Osteoblast (primary cell): ENCODE data around the gene IRF6. TPM values are rescaled to one million over a fixed set of nuclear protein-coding genes. Genes with fewer than 3 reads are reported as not detected.

Experiments
- DNase-seq: peaks from one replicate; pipeline ENCODE4 v3.0.0; 2011; ENCODE audit warnings: low spot score, mixed read lengths; ENCODE audit not compliant: insufficient read length; ENCODE audit errors: missing footprints
- H2AFZ ChIP-seq: 2 replicates; pipeline ENCODE4 v1.6.0; 2011; ENCODE audit warnings: mild to moderate bottlenecking, low read length
- H3K27ac ChIP-seq: 2 replicates; pipeline ENCODE4 v1.5.1; 2011; ENCODE audit warnings: mild to moderate bottlenecking, low read depth, low read length, moderate library complexity
- H3K27me3 ChIP-seq: 2 replicates; pipeline ENCODE4 v1.6.0; 2012; ENCODE audit warnings: mild to moderate bottlenecking, control low read depth, inconsistent platforms, low read length, moderate library complexity; ENCODE audit not compliant: insufficient read depth
- H3K36me3 ChIP-seq: 2 replicates; pipeline ENCODE4 v1.5.1; 2011; ENCODE audit warnings: mild to moderate bottlenecking, low read length, control low read depth, moderate library complexity; ENCODE audit not compliant: insufficient read depth
- H3K4me1 ChIP-seq: 2 replicates; pipeline ENCODE4 v1.5.1; 2011; ENCODE audit warnings: mild to moderate bottlenecking, low read length, control low read depth, moderate library complexity; ENCODE audit not compliant: insufficient read depth
- H3K4me2 ChIP-seq: 2 replicates; pipeline ENCODE4 v1.6.0; 2011; ENCODE audit warnings: mild to moderate bottlenecking, low read length; ENCODE audit not compliant: insufficient read depth
- H3K4me3 ChIP-seq: fragments of 200-600 bp; sonication (generic); 3 replicates; pipeline ENCODE4 v1.5.1; 2012; ENCODE audit warnings: mild to moderate bottlenecking, low read length, inconsistent platforms; ENCODE audit not compliant: insufficient read depth
- H3K79me2 ChIP-seq: 2 replicates; pipeline ENCODE4 v1.6.0; 2012; ENCODE audit warnings: mild to moderate bottlenecking, low read length, control low read depth, inconsistent platforms; ENCODE audit not compliant: insufficient read depth
- H3K9me3 ChIP-seq: 2 replicates; pipeline ENCODE4 v1.5.1; 2011; ENCODE audit warnings: low read depth, low read length, control low read depth
- H4K20me1 ChIP-seq: 2 replicates; pipeline ENCODE4 v1.6.0; 2012; ENCODE audit warnings: mild to moderate bottlenecking, low read length, control low read depth; ENCODE audit not compliant: insufficient read depth
- total RNA-seq: library from RNA; depleted of rRNA; stranded (reverse); fragments of >200 nt; gene quantifications from 2 replicates; pipeline ENCODE4 v1.2.3, GENCODE V29; 2012
- TF ChIP-seq, protein P1 (sequence below): IDR thresholded peaks from 2 replicates; pipeline ENCODE4 v1.5.1; 2011; ENCODE audit warnings: mild to moderate bottlenecking, low read depth, low read length, moderate library complexity; ENCODE audit errors: extremely low read depth

Gene IRF6
- total RNA-seq, 1 donor: 0.72 TPM

DNA sequence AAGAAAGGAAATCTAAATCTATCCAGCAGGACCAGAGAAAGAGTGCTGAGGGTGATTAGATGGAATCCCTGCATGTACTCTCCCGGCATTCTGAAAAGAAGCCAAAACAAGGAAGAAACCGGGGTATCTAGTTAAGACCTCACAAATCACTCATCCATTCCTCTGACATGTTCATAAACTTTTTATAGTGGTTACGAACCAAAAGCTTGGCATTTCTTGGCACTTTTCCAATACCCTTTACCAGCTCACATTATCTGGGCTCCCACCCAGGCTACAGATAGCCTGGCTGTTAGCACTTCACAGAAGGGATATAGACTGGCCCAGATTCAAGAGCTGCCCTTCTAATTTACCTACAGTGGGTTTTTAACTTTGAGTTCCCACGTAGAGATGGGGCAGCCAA lies 19.8 kb downstream of the IRF6 start:
- no peak for DNase-seq
- Histone ChIP-seq H3K79me2 (peaks cover 14% of the 10 kb centered on the region), H3K36me3 (no peaks in the 10 kb centered on the region), H2AFZ (no peak overlapping the region), H3K27me3 (peaks cover 17% of the 10 kb centered on the region), H3K4me3 (no peak overlapping the region), H3K4me1 (peaks cover 18% of the 10 kb centered on the region), H3K4me2 (no peak overlapping the region), H3K27ac (no peak overlapping the region), H4K20me1 (no peaks in the 10 kb centered on the region), H3K9me3 (no peaks in the 10 kb centered on the region)
- TF ChIP-seq, protein P1, sequence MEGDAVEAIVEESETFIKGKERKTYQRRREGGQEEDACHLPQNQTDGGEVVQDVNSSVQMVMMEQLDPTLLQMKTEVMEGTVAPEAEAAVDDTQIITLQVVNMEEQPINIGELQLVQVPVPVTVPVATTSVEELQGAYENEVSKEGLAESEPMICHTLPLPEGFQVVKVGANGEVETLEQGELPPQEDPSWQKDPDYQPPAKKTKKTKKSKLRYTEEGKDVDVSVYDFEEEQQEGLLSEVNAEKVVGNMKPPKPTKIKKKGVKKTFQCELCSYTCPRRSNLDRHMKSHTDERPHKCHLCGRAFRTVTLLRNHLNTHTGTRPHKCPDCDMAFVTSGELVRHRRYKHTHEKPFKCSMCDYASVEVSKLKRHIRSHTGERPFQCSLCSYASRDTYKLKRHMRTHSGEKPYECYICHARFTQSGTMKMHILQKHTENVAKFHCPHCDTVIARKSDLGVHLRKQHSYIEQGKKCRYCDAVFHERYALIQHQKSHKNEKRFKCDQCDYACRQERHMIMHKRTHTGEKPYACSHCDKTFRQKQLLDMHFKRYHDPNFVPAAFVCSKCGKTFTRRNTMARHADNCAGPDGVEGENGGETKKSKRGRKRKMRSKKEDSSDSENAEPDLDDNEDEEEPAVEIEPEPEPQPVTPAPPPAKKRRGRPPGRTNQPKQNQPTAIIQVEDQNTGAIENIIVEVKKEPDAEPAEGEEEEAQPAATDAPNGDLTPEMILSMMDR: no peak

DNA sequence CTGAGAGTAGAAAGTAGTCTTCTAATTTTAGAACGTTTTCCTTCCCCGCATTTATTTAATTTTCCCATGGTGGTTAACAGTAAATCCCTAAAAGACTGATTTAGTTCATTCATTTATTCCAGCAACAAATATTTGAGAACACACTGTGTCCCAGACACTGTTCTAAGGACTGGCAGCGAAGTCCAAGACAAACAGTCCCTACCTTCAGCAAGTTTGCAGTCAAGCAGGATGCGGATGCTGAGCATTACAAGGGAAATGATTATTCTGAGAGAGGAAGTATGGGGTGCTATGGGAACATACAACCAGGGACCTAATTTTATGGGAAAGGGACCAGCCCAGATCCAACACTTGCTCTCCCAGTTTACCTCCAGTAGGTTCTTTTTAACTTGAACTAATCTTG lies 20.4 kb downstream of the IRF6 start:
- no peak overlapping the region for H3K4me3 ChIP-seq
- H3K36me3 ChIP-seq: no peaks in the 10 kb centered on the region
- TF ChIP-seq, protein P1: no peak
- peaks cover 18% of the 10 kb centered on the region for H3K4me1 ChIP-seq
- H3K9me3 ChIP-seq: no peaks in the 10 kb centered on the region
- DNase-seq: no peak
- H3K4me2 ChIP-seq: no peak overlapping the region
- H2AFZ ChIP-seq: no peak overlapping the region
- no peaks in the 10 kb centered on the region for H4K20me1 ChIP-seq
- no peak overlapping the region for H3K27ac ChIP-seq
- H3K27me3 ChIP-seq: peaks cover 17% of the 10 kb centered on the region
- peaks cover 14% of the 10 kb centered on the region for H3K79me2 ChIP-seq

DNA sequence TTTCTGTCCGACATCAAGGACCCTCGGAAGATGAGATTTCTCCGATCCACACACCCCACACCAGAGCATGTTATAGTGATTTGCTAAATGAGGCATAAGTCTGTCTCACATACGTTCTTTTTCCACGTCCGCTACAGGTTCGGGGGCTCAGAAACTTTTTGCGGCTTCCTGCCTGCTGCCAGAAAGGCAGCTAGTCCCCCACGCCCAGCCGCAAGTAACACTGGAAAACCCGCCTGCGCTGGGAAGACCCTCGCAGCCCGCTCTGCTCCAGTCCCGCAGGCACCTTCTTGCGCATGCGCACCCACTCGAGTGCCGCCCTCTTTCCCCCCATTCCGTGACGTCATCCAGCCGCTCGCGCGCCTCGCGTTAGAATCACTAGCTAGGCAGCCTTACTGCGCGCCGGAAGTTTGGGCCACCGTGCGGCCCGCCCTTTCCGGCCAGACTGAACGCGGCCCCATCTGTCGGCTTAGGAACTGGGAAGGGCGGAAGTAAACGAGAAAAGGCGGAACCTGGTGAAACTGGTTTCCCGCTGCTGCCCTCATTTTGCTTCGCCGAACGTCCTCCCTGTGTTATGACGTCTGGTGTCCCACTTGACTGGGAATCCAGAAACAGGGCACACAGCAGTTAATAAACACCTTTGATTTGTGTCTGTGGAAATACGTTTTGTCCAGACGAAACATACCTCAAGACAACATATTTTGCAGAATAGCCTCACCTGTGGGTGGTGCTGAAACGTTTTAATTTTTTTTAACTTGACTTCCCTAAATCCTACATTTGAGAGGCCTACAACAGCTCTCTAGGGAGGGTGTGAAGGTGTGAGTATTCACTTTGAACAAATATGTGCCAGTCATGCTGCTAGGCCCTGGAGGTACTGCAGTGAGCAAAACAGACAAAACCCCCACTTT lies 21.4 kb downstream of the IRF6 start, which contains the start of gene C1orf74:
Gene C1orf74, minus strand, starts transcription at position 295 of the 905 bp plus-strand sequence. CDS start 925 bp downstream, outside the sequence.
- peak within 1 kb of the TSS; percentile 96 for H2AFZ ChIP-seq
- TF ChIP-seq, protein P1: no peak

DNA sequence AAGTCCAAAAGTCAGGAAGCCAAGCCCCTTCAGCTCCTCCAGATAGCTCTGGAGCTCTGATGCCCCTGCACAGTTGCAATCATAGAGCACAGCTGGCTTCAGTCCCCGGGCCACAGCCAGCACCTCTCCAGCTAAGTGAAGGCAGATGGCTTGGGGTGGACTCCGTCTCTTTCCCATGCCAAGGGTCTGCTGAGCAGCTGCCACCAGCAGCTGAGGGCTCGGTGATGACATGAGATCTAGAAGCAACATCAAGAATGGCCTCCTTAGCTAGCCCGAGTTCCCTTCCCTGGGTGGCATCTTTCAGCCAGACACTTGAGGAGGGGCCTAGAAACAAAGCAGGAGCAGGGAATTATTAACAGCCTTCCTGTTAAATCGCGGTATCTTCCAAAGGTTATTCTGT lies 22.6 kb downstream of the IRF6 start:
- Histone ChIP-seq H2AFZ (no peak overlapping the region), H3K27ac (peak overlapping the region; percentile 89), H3K4me2 (peak overlapping the region; percentile 97), H3K4me1 (peaks cover 18% of the 10 kb centered on the region), H3K4me3 (peak overlapping the region; percentile 86), H3K36me3 (no peaks in the 10 kb centered on the region), H3K79me2 (peaks cover 14% of the 10 kb centered on the region), H3K27me3 (peaks cover 13% of the 10 kb centered on the region), H4K20me1 (no peaks in the 10 kb centered on the region), H3K9me3 (no peaks in the 10 kb centered on the region)
- TF ChIP-seq, protein P1: no peak
- no peak for DNase-seq

More for the DNA sequence above, 21.4 kb downstream of the IRF6 start, which contains the start of gene C1orf74:
- Histone ChIP-seq H3K4me2 (peak within 1 kb of the TSS; percentile 97), H3K79me2 (peaks cover 14% of the 10 kb centered on the region), H4K20me1 (no peaks in the 10 kb centered on the region), H3K27ac (peak within 1 kb of the TSS; percentile 89), H3K9me3 (no peaks in the 10 kb centered on the region), H3K27me3 (peaks cover 17% of the 10 kb centered on the region), H3K4me3 (peak within 1 kb of the TSS; percentile 86), H3K4me1 (peaks cover 18% of the 10 kb centered on the region), H3K36me3 (no peaks in the 10 kb centered on the region)
- peak; percentile 97 for DNase-seq
